A549 (cell line): ENCODE results near the gene IFITM5. TPM values are rescaled to one million over a fixed set of nuclear protein-coding genes. Genes with fewer than 3 reads are reported as not detected.

Source experiments
- ATAC-seq, 2 experiments: fragments of 200-7000 bp in 1 of 2; fragments of >200 bp in 1 of 2; cut with Nextera tagmentation in 1 of 2; cut with Tn5 transposase in 1 of 2; 3 replicates each; pipeline versions ENCODE4 v1.8.0 to v1.9.1; 2018 to 2020; ENCODE audit warnings: mild to moderate bottlenecking in 1 of 2, moderate library complexity in 1 of 2
- CTCF ChIA-PET: fragments of 300-600 bp; sonication (Branson Sonifier 250); formaldehyde crosslinking; extraction: SDS; loops from one replicate; lab custom pipeline; 2021; ENCODE audit warnings: antibody characterized with exemption, inconsistent platforms; lab: Yijun Ruan, JAX
- POLR2A ChIA-PET: fragments of 350-600 bp; formaldehyde crosslinking; extraction: SDS; loops from one replicate; lab custom pipeline; 2021; ENCODE audit warnings: antibody characterized with exemption, inconsistent platforms; lab: Yijun Ruan, JAX
- DNase-seq, 2 experiments: peaks; one replicate each; pipeline versions ENCODE4 v3.0.0 to v3.0.0-alpha.2; 2011 to 2016; ENCODE audit warnings: low read depth in 1 of 2, low spot score in 1 of 2
- FAIRE-seq: peaks from 2 replicates; lab custom pipeline; 2011; peaks lifted over from hg19 to GRCh38; lab: Jason Lieb, UNC
- H3K27ac ChIP-seq, 2 experiments: fragments of >200 bp; sonication (Bioruptor Twin); formaldehyde crosslinking; 3 replicates each; pipeline ENCODE4 v1.5.1; 2016 to 2017
- H3K4me1 ChIP-seq: fragments of >200 bp; sonication (Bioruptor Twin); formaldehyde crosslinking; 3 replicates; pipeline ENCODE4 v1.6.1; 2016
- H3K4me2 ChIP-seq: fragments of >200 bp; sonication (Bioruptor Twin); formaldehyde crosslinking; 3 replicates; pipeline ENCODE4 v1.6.1; 2016
- H3K4me3 ChIP-seq: fragments of >200 bp; sonication (Bioruptor Twin); formaldehyde crosslinking; 3 replicates; pipeline ENCODE4 v1.5.1; 2016
- H3K9me3 ChIP-seq: fragments of >200 bp; sonication (Bioruptor Twin); formaldehyde crosslinking; 3 replicates; pipeline ENCODE4 v1.6.1; 2016
- BHLHE40 ChIP-seq: IDR thresholded peaks from 2 replicates; pipeline ENCODE4 v1.6.1; 2012; ENCODE audit warnings: low read depth, low read length, inconsistent platforms
- CBX8 ChIP-seq: fragments of 200-600 bp; sonication (generic); IDR thresholded peaks from 2 replicates; pipeline ENCODE4 v1.6.1; 2016
- EHF ChIP-seq: fragments of 250-450 bp; sonication (Bioruptor Pico); IDR thresholded peaks from 2 replicates; pipeline ENCODE4 v1.5.0; 2020; ENCODE audit warnings: mild to moderate bottlenecking
- FOXS1 ChIP-seq: fragments of 250-450 bp; sonication (Bioruptor Pico); IDR thresholded peaks from 2 replicates; pipeline ENCODE4 v1.5.0; 2020; ENCODE audit warnings: mild to moderate bottlenecking, moderate library complexity
- KDM5A ChIP-seq: fragments of 200-600 bp; sonication (generic); IDR thresholded peaks from 2 replicates; pipeline ENCODE4 v1.6.1; 2016; ENCODE audit warnings: antibody characterized with exemption, mild to moderate bottlenecking
- MAFK ChIP-seq: fragments of 450-650 bp; IDR thresholded peaks from 2 replicates; pipeline ENCODE4 v1.6.1; 2014; ENCODE audit not compliant: partially characterized antibody
- POLR2A ChIP-seq: IDR thresholded peaks from 2 replicates; pipeline ENCODE4 v1.6.1; 2012; ENCODE audit warnings: mild to moderate bottlenecking, low read length
- POLR2AphosphoS2 ChIP-seq: conservative IDR thresholded peaks from 2 replicates; pipeline ENCODE4 v1.6.1; 2012; ENCODE audit warnings: low read length, improper control_type of control experiment, inconsistent platforms
- REST ChIP-seq: fragments of 200-600 bp; sonication (generic); IDR thresholded peaks from 2 replicates; pipeline ENCODE4 v1.6.1; 2016; ENCODE audit warnings: antibody characterized with exemption, mild to moderate bottlenecking, moderate library complexity
- TFCP2L1 ChIP-seq: fragments of 250-450 bp; sonication (Bioruptor Pico); IDR thresholded peaks from 2 replicates; pipeline ENCODE4 v1.5.0; 2021; ENCODE audit warnings: mild to moderate bottlenecking
- ZC3H11A ChIP-seq: fragments of 450-650 bp; IDR thresholded peaks from 2 replicates; pipeline ENCODE4 v1.6.1; 2014; ENCODE audit warnings: antibody characterized with exemption, mild to moderate bottlenecking
- ZFP36 ChIP-seq: fragments of 450-650 bp; IDR thresholded peaks from 2 replicates; pipeline ENCODE4 v1.6.1; 2014; ENCODE audit warnings: borderline replicate concordance; ENCODE audit not compliant: partially characterized antibody
- WGBS: methylation state at CpG from one replicate; pipeline ENCODE4 v1.1.6; 2017; ENCODE audit errors: missing lambda C conversion rate; 5-methylcytosine and 5-hydroxymethylcytosine counted together
- polyA plus RNA-seq, 4 experiments: library from polyadenylated mRNA; depleted of rRNA in 3 of 4; stranded (reverse); fragments of >200 nt; fragmentation: RNase III in 1 of 4; extraction: RNeasy Plus Mini Kit Qiagen cat#74134 plus additional on column Dnase treatment in 1 of 4; gene quantifications; 2 replicates in 3 of 4; 3 replicates in 1 of 4; pipeline ENCODE4 v1.2.3, GENCODE V29; 2011 to 2017
- TF ChIP-seq, protein P1 (sequence below): fragments of >200 bp; sonication (Bioruptor Twin); formaldehyde crosslinking; IDR thresholded peaks from 3 replicates; pipeline ENCODE4 v1.6.1; 2016
- TF ChIP-seq, protein P2 (sequence below): IDR thresholded peaks from 2 replicates; pipeline ENCODE4 v1.6.1; 2012; ENCODE audit warnings: low read depth, borderline replicate concordance

The IFITM5 gene
- polyA plus RNA-seq, 2 of the 4 experiments (the other 2 are of a cell fraction), result not detected

GRCh38 chr11:299951-300735 lies 817 bp upstream of the IFITM5 start:
- TF ChIP-seq TFCP2L1, result no peak
- Histone ChIP-seq H3K27ac (0 out of 6 replicates have a peak overlapping the region, but pooled peaks of 1 of the 2 experiments have one; percentile 19), H3K9me3 (no peaks in the 10 kb centered on the region), H3K4me2 (no peak overlapping the region), H3K4me1 (no peaks in the 10 kb centered on the region), H3K4me3 (no peak overlapping the region)
- DNase-seq, result no peak
- POLR2A ChIA-PET, result no interaction called here
- peak in 1 of 2 experiments; percentile 28; a peak in 3 of 6 replicates for ATAC-seq
- no peak for FAIRE-seq
- CTCF ChIA-PET, result interaction anchor here (0.6 to 3.2 kb wide), 4 partner anchors 10 to 247 kb away, joined by 3 to 16 read pairs (median 4); no protein-coding TSS in a partner anchor
- WGBS, result 58% methylated on average over 16 of the region's 20 CpGs

DNA sequence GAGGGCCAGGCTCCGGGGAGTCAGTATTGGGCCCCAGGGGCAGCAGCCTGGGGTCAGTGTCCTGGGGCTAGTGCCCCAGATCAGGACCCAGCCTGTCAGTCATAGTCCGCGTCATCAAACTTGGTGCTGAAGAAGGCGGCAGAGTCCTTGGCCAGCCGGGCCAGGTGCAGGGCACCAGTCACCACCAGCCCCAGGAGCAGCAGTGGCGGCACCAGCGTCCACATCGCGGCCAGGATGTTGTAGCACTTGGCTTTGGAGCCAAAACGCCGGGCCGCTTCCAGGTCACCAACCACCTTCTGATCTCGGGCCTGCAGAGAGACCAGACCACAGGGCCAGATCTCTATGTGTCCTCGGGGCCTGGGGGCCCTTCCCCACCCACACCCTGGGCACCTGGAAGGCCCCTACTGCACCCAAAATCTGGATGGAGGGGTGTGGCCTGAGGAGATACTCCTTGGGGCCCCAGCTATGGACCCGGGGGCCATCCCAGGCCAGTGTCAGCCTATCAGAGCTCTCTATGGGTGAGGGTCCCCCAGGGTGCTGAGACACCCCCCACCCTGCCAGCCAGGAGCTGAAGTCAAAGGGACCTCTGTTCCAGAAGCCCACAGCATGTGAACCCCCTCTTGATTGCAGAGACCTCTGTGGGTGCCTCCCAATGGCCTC lies 790 bp downstream of the IFITM5 start:
- ChIA-PET CTCF (interaction anchor here (1.3 kb wide), 1 partner anchor 11 kb away, joined by 4 read pairs; no protein-coding TSS in a partner anchor), POLR2A (no interaction called here)
- FAIRE-seq (no peak), ATAC-seq (no peak; a peak in 1 of 6 replicates), DNase-seq (no peak)
- Histone ChIP-seq H3K4me1 (no peaks in the 10 kb centered on the region), H3K27ac (peak overlapping the region in 1 of 2 experiments; percentile 21; a peak in 2 of 6 replicates), H3K9me3 (no peaks in the 10 kb centered on the region), H3K4me2 (no peak overlapping the region), H3K4me3 (no peak overlapping the region)
- TF ChIP-seq, protein P1, sequence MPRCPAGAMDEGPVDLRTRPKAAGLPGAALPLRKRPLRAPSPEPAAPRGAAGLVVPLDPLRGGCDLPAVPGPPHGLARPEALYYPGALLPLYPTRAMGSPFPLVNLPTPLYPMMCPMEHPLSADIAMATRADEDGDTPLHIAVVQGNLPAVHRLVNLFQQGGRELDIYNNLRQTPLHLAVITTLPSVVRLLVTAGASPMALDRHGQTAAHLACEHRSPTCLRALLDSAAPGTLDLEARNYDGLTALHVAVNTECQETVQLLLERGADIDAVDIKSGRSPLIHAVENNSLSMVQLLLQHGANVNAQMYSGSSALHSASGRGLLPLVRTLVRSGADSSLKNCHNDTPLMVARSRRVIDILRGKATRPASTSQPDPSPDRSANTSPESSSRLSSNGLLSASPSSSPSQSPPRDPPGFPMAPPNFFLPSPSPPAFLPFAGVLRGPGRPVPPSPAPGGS, result no peak
- TF ChIP-seq FOXS1 (CRISPR knock-in tag) (no peak), ZC3H11A (no peak), REST (no peak), CBX8 (no peak), ZFP36 (no peak)
- 83% methylated on average over 2 of the region's 15 CpGs for WGBS

DNA sequence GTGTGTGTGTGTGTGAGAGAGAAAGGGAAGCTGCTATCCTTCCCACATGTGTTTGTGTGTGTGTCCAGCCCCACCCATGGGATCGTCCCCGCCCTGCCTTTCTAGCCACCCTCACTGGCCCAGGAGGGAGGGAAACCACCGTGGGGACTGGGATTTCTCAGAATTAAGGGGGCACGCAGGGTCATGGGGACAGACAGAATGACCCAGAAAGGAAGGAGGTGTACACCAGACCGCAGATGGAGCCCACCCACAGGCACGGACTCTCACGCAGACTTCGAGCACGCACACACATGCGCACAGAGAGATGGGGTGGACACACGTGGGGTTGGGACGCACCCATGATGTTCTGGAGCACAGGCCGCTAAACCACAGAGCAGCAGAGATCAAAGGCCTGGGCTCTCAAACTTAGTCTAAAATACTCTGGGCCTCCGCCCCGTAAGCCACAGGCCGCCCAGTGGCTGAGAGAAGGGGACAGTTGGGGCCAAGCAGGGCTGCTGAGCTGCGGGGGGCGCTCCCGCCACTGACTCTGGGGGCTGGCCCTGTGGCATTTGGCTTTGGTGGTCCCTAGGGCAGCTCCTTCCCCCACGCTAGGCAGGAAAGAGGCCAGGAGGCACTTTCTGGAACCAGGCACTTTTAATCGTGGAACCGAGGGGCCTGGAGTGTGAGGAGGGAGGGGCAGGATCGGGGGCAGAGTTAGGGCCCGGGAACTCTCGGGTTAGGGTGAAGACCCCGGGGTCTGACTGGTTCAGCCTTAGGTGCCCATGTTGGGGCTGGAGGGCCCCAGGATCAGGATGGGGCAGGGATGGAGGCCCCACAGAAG lies 1.5 kb downstream of the IFITM5 start:
- no peaks in the 10 kb centered on the region for H3K4me1 ChIP-seq
- no peaks in the 10 kb centered on the region for H3K9me3 ChIP-seq
- FAIRE-seq, result no peak
- peak overlapping the region in 1 of 2 experiments; percentile 21; a peak in 1 of 6 replicates for H3K27ac ChIP-seq
- CTCF ChIA-PET, result no interaction called here
- ATAC-seq, result peak in 1 of 2 experiments; percentile 9; a peak in 1 of 6 replicates
- WGBS, result 84% methylated on average over 20 of the region's 26 CpGs
- H3K4me2 ChIP-seq, result no peak overlapping the region
- DNase-seq, result no peak
- no peak overlapping the region for H3K4me3 ChIP-seq
- POLR2A ChIA-PET, result no interaction called here
- no peak for TF ChIP-seq BHLHE40
- TF ChIP-seq EHF (CRISPR knock-in tag), result no peak
- peak; percentile 26; the same call in 1 of the 2 replicates for TF ChIP-seq POLR2A
- TF ChIP-seq, protein P2, sequence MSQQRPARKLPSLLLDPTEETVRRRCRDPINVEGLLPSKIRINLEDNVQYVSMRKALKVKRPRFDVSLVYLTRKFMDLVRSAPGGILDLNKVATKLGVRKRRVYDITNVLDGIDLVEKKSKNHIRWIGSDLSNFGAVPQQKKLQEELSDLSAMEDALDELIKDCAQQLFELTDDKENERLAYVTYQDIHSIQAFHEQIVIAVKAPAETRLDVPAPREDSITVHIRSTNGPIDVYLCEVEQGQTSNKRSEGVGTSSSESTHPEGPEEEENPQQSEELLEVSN, result no peak
- no peak for TF ChIP-seq KDM5A
- TF ChIP-seq POLR2AphosphoS2, result no peak
- TF ChIP-seq MAFK, result no peak
